GM12872 (cell line): ENCODE data around the gene CACNB2.

ENCODE experiments used
- TF ChIP-seq, protein P1 (sequence below): IDR thresholded peaks from 3 replicates; pipeline ENCODE4 v1.5.1; 2011; ENCODE audit warnings: low read depth, mild to moderate bottlenecking, low read length, moderate library complexity; ENCODE audit not compliant: insufficient read depth

The CACNB2 gene

DNA sequence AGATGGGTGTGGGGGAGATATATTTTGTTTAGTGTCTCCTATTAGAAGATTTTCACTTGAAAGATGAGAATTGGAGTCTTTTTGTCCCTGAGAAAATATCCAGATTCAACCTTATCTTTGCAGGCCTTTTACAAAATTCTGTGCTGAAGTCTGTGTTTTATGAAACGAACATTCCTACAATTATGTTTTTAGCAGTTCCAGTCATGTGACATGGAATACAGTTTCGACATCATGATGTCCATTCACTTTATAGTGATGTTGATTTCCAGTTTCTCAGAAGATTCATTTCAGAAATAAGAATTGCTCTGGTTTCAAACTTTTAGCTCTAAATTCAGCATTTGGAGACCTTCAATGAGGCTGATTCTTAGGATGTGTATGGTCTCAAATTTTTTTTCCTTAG, 54.4 kb downstream of the CACNB2 start:
- TF ChIP-seq, protein P1, sequence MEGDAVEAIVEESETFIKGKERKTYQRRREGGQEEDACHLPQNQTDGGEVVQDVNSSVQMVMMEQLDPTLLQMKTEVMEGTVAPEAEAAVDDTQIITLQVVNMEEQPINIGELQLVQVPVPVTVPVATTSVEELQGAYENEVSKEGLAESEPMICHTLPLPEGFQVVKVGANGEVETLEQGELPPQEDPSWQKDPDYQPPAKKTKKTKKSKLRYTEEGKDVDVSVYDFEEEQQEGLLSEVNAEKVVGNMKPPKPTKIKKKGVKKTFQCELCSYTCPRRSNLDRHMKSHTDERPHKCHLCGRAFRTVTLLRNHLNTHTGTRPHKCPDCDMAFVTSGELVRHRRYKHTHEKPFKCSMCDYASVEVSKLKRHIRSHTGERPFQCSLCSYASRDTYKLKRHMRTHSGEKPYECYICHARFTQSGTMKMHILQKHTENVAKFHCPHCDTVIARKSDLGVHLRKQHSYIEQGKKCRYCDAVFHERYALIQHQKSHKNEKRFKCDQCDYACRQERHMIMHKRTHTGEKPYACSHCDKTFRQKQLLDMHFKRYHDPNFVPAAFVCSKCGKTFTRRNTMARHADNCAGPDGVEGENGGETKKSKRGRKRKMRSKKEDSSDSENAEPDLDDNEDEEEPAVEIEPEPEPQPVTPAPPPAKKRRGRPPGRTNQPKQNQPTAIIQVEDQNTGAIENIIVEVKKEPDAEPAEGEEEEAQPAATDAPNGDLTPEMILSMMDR = no peak

DNA sequence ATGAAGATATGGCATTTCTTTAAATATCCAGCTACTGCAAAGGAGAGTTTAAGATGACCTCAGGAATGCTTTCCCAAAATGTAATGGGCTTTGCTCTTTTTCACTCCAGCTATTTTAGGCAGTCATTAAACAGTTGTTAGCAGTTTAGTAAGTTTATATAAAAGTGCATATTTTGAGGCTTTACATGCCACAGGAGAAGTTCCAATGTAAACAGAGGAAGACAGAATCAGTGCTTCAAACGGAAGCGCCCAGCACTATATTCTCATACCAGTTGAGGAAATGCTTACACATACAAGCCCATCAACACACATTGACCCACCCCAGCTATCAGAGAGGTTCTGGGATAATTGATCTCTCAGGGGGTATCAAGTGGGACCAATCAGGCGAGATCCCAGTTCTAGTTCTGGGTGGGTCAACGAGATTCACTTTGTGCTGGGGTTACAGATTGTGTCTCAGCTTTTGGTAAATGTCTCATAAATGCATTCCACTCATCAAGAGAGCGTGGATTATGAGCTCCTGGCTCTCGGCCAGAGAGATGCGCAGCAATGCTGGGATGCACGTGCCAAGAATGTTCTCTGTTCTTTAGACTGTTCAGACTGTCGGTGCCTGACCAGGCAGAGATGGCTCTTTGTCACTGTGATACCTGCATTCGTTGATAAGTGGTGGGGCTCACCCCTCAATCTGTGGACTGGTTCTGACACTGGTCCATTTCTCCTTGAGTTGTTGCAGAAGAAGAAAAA, 55.0 kb downstream of the CACNB2 start:
- TF ChIP-seq, protein P1 = no peak

DNA sequence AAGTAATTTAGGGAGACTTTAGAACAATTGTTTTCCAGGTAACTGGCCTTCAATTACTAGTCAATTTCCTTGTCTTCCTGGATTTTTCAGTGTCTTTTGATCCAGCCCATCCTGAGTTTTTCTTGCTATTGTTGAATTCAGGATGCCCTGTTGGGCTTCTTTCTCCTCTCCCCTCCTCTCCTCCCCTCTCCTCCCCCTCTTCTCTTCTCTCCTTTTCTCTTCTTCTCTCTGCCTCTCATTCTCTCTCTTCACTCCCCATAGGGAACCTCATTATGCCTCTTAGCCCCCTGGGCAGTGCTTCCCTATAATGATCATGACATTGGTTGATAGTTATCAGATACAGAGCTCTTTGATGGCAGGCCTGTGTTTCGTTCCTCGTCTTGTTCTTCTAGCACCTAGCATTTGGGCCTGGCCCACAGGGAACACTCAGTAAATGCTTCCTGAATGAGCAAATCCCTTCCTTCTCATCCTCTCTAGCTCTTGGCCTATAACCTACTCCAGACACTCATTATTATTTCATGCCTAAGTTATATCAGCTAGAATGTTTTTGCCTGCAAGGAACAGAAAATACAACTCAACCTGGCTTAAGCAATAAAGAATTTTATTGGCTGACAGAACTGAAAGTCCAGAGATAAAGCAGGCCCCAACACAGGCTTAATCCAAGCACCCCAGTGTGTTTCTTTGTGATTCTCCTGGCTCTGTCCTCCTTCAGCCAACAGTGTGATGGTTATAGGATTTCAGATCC, 56.8 kb downstream of the CACNB2 start:
- TF ChIP-seq, protein P1 = no peak

DNA sequence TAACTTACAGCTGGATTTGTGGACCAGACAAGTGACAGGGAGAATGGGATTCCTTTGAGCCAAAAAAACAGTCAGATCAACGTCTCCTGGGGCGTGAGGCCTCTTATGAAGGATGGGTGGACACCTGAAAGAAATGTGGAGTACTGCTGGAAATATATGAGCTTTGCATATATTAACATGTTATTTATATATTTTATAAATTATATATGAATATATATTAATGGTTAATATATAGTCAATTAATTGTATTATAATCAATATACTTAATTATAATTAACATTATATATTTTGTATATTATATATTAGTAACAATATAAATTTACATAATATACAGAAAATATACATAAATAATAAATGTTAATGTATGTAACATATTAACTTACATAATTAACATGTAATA, 57.5 kb downstream of the CACNB2 start:
- TF ChIP-seq, protein P1 = no peak

DNA sequence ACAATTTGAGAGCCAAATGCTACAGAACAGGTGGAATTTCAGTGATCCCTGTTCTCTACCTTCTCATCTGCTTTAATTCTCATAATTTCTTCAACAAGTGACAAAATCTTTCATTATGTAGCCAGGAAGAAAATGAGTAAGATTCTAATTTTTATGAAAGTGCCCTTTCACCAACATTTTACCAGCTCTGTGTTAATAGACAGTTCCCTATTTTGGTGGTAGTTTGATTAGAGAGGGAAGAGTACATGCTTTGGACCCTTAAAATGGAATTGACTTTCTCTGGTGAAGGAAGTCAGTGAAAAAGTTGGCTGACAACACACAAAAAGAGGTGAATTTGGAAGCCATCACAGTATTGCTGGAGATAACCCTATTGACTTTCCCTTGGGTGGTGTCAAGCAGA, 61.7 kb downstream of the CACNB2 start:
- TF ChIP-seq, protein P1 = no peak

DNA sequence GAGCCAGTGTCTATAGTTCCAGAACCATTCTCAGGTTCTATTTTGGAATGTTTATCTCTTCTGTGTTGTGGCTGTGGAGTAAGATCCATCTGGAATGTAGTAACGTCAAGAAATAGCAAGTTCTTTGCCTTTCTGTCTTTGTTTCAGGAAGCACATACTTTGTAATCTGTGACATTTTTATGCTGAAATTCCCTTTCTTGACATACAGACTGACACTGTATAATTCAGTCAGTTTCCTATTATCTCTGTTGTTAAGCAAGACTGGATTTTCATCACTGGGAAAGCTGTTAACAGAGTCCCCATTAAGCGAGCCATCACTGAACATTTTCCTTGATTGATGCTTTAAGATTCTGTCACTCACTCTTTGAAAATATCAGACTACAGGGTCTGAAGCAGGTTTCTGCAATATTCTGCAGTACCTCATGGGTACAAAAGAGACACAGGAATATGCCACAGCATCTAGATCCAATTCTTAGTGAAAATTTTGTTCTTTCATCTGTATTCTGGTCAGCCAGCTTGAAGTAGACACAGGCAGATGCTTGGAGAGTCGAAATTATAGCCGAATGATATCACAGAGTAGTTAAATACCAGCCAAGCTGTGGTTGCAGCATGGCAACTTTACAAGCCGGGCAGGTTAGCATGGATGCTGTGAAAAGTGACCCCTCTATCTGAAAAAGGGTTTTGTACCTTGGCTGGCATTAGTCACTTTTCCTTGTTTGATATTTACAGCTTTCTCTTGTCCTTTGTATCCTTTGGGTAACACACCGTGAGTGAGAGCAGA, 62.6 kb downstream of the CACNB2 start:
- TF ChIP-seq, protein P1 = no peak

DNA sequence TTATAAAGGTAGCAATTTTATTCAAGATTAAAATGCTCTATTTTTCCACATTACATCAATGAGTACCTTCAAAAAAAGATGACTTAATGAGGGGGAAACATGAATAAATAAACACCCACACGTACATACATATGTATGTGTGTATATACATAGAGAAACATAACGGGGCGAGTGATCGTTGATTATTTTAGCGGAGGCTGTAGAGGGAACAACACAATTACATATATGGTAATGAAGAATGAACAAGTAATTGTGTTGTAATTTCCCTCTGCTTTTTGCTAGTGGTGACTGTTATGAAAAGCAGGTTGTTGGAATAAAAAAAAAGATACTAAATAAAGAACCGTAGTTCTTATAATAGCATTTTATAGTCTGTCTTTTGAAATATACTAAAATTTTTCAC, 63.2 kb downstream of the CACNB2 start:
- TF ChIP-seq, protein P1 = no peak
